HS-5 (cell line): ENCODE measurements around the gene BACH1.
A peak's percentile ranks its signal among the peaks of the same experiment; 100 is the strongest.

ENCODE experiments used
- DNase-seq: peaks from one replicate; pipeline ENCODE4 v3.0.0-alpha.2; 2012; ENCODE audit warnings: low read depth

Gene BACH1

DNA sequence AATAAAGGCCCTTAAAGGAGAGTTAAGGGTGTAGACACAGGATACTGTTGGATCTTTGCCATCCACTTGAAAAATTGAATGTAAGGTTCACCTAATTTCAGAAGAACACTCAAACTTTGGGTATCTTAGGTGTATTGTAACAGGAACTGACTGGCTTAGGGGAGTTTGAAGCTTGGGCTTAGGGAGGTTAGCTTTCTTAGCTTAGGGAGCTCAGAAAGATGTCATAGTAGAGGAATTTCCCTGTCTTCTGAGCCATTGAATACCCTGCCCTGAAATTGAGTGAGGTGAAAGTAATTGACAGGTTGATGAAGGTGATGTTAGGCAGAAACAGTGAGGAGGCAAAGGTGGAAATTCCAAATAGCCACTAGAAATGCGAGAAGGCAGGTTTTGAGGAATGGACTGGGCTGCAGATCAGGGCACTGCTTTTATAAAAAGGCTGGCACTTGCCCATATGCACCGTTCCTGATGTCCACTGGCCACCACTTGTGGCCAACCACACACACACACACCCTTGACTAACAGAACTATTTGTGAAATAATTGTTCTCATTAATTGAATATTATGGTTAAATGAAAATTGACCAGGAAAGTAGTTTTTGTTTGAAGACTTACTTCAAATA is 16.5 kb downstream of the BACH1 start:
- no peak for DNase-seq

GRCh38 chr21:29316029-29316742 is 17.5 kb downstream of the BACH1 start:
- DNase-seq = no peak

- no peak for DNase-seq
Measured at GRCh38 chr21:29316806-29317205, 18.1 kb downstream of the BACH1 start.

DNA sequence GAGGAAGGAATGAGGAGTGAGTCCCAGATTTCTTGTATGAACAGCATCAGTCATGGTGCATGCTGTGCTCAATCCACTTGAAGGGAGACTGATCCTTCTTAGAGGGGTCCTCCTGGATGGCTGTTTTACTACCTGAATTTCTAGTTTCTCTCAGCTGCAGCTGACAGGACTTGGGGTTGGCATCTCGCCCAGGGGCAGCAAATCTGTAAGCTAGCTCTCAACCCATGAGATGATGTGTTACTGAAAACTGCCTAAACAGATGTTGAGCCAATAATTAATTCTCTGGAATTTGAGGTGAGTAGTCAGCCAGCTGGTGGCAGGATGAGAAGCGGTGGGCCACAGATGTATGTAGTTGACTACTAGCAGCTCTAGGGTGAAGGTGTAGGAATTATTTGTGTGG is 19.6 kb downstream of the BACH1 start:
- no peak for DNase-seq

DNA sequence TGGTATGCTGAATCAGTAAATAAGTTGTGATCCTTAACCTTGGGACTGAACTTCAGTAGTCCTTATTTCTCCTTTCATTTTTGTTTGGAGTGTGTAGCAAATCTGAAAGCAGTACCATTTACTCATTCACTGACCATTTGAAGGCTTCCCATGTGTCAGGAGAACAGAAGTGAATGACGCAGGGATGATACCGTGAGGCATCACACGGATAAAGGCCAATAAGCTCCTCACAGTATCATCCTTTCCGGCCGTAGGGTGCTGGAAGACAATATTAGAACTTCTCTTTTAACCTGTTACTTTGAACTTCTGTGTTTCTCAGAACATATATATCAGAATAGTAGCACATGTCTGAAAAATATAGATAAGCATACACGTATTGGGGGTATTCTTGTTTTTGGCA is 21.3 kb downstream of the BACH1 start:
- no peak for DNase-seq

DNA sequence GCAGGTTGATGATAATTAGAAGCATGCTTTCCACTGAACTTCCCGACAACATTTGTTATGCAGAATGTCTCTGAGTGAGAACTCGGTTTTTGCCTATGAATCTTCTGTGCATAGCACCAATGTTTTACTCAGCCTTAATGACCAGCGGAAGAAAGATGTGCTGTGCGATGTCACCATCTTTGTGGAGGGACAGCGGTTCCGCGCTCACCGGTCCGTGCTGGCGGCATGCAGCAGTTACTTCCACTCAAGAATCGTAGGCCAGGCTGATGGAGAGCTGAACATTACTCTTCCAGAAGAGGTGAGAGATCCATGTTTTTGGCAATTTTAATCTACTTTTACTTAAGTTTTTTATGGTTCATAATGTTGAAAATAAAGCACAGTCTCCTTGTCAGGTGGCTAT is 22.5 kb downstream of the BACH1 start:
- no peak for DNase-seq

DNA sequence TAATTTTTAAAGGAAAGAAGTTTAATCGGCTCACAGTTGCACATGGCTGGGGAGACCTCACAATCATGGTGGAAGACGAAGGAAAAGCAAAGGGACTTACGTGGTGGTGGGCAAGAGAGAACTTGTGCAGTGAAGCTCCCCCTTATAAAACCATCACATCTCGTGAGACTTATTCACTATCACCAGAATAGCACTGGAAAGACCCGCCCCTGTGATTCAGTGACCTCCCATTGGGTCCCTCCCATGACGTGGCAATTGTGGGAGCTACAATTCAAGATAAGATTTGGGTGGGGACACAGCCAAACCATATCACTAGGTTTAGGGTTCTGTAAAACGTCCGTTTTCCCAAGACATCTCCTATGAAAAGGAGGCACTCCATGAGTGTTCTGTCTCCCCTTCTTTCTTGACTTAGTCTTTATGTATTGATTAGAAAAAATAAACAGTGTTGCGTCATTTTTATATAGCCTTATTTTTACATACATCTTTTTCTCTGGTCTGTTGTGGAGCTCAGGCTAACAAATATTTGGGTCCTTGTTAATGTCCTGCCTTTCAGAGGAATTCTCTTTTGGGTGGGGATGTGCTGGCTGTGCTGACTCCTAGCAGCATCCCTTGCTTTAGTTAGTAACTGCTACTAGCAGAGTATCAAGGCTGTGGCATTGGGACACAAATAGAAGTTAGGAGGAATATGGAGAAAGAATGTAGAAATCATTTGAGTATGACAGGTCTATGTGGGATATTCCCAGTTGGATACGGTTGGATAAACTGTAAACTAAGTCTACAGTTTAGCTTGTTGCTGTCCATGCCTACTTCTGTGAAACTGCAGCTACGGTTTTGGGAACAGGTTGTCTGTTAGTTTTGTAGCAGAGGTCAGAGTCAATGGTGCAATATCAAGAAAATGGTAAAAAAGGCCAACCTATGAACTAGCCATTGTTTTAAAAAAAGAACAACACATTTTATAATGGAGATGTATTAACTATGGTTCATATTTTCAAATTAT is 23.5 kb downstream of the BACH1 start:
- DNase-seq = no peak

DNA sequence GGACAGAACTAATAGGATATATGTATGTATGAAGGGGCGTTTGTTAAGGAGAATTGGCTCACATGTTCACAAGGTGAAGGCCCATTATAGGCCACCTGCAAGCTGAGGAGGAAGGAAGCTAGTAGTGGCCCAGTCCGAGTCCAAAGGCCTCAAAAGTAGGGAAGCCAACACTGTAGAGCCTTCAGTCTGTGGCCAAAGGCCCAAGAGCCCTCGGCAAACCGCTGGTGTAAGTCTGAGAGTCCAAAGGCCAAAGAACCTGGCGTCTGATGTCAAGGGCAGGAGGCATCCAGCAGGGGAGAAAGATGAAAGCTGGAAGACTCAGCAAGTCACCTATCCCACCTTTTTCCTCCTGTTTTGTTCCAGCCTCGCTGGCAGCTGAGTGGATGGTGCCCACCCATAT is 24.5 kb downstream of the BACH1 start:
- no peak for DNase-seq

DNA sequence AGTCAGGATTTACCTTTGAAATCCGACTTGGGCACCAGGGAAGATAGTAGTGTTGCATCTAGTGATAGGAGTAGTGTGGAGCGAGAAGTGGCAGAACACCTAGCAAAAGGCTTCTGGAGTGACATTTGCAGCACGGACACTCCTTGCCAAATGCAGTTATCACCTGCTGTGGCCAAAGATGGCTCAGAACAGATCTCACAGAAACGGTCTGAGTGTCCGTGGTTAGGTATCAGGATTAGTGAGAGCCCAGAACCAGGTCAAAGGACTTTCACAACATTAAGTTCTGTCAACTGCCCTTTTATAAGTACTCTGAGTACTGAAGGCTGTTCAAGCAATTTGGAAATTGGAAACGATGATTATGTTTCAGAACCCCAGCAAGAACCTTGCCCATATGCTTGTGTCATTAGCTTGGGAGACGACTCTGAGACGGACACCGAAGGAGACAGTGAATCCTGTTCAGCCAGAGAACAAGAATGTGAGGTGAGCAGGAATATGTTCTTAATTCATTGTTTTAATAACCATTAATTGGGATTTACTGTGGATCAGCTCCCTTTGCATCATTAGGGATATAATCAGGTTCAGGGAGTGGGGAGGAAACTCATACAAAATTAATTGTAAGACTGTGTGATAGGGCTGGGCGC is 28.3 kb downstream of the BACH1 start:
- DNase-seq = no peak

DNA sequence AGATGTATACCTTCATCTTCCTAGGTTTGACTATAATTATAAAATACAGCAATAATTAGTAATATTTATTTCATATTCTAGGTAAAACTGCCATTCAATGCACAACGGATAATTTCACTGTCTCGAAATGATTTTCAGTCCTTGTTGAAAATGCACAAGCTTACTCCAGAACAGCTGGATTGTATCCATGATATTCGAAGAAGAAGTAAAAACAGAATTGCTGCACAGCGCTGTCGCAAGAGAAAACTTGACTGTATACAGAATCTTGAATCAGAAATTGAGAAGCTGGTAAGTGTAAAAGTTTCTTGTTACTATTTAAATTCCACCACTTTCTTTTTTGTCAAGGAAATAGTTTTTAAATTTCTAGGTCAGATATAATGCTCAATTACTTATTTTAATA is 30.7 kb downstream of the BACH1 start:
- DNase-seq = no peak

DNA sequence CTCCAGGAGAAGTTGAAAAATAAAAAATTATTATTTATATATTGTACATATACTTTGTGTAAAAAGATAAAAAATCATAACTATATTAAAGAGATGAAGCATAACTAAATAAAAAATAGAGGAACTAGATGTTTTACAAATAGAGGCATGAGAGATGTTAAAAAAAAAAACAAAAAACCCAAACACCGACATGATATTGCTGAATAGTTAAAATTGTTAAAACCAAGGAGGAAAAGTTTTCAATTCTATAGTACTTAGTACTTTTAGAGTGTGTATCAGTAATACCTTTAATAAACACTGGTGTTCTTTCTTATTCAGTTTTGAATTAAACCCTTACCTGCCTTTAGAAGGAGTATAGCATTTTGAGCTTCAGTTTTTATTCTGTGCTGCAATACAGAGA is 32.1 kb downstream of the BACH1 start:
- no peak for DNase-seq

DNA sequence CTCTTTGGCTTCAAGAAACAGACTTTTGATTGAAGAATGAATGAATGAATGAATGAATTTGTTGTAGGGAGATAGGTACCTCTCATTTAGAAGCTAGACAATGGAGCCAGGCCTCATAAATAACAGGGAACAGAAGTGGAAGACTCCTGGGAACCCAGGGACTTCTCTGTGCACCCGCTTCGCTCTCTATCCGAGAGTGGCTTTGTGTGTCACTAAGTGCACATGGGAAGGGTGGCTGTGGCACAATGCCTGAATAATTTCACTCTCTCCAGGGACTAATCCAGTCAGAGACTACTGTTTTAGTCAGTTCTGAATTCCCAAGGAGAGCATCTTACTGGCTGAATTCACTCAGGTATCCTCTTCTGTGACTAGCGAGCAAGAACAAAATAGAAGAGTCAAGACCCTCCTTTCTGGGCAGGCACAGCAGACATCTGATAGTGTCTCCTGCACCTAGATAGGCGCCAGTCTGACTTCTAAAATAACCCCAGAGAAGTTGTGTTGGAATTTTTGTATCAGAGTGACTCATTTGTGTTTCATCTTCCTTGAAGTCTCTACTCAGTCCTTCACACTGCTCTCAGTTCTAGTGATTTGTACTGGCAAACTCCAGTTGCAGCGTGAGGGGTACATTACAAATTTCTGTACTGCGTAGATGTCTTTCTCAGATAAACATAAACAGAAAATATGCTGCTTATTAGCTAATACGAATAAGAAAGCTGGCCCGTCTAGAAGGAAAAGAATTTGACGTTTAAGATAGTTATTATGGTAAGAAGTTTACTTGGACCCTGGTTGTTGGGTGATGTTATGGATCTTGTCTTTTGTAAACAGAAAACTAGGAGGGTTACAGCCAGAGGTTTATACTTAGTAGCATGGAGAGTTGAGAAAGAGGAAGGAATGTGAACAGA is 34.0 kb downstream of the BACH1 start:
- DNase-seq = peak; percentile 32

GRCh38 chr21:29333406-29333805 is 34.7 kb downstream of the BACH1 start:
- no peak for DNase-seq

DNA sequence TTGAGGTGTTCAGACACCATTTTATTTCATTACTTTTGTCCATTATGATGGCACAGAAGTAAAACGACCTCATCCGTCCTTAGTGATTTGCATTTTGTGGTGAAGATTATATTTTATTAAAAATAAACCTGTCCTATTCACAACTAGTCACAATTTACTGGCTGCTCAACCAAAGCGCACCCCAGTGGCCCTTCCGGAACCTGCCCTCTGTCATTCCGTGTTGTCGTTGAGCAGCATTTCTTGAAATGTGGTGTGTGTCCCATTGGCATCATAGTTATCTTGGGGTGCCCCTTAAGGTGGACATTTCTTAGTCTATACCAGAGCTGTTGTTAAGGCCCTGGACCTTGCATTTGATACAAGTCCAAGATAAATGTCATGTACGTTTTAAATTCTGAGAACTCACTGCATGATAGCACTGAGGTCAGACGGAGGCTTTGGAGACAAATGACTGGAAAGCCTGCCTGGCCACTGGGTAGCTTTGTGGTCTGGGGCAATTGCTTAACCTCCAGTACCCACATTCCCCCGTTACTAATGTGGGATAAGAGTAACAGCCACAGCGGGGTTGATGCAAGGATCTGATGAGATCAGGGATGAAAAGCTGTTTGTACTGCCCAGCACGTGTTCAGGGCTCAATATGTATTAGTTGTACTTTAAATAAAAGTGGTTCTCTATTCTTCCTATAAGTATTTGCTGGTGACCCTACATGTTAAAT is 36.2 kb downstream of the BACH1 start:
- peak; percentile 77 for DNase-seq

DNA sequence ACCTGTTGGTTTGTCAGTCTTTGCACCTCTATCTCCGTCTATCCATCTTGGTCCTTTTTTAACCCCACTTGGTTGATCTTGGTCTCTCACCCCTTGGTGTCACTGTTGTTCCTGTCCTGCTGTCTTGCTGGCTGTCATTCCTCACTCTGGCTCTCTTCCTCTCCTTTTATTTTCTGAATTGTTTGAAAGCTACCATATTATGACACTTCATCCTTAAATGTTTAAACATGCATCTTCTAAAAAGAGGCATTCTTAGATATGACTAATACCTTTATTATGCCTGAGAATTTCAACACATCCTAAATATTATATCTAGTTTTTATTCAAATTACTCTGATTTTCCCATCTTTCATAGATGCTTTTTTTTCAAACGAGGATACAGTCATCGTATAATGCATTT is 37.0 kb downstream of the BACH1 start:
- peak; percentile 61 for DNase-seq

GRCh38 chr21:29338256-29338655 is 39.5 kb downstream of the BACH1 start:
- no peak for DNase-seq

- no peak for DNase-seq
Measured at GRCh38 chr21:29340228-29340627, 41.5 kb downstream of the BACH1 start.

GRCh38 chr21:29342363-29342957 is 43.7 kb downstream of the BACH1 start:
- DNase-seq = peak; percentile 95

- peak; percentile 77 for DNase-seq
Measured at GRCh38 chr21:29343519-29343918, 44.8 kb downstream of the BACH1 start.

GRCh38 chr21:29346281-29346680 is 47.6 kb downstream of the BACH1 start:
- DNase-seq = no peak
